Upper lobe of left lung (tissue), 6 donors: Measurements from ENCODE around the gene ACTR2. TPM values are rescaled to one million over a fixed set of nuclear protein-coding genes. Genes with fewer than 3 reads are reported as not detected.
"Not testable (repeated sequence)": the region's sequence is repeated elsewhere in the genome, so short reads cannot be mapped to it uniquely, and the experiment has no call there.

Experiments
- ATAC-seq, 2 donors: fragments of 200-7000 bp; cut with Tn5 transposase; one replicate each; pipeline ENCODE4 v1.9.1; 2022; ENCODE audit warnings: mild to moderate bottlenecking in 2 of 2, moderate library complexity in 2 of 2; ENCODE audit not compliant: low FRiP score in 2 of 2
- DNase-seq, 2 donors: peaks; one replicate each; pipeline ENCODE4 v3.0.0-alpha.2; 2019 to 2020
- H3K27ac ChIP-seq, 4 donors: fragments of 200-600 bp; sonication (generic); one replicate each; pipeline ENCODE4 v1.5.1; 2016 to 2019
- H3K27me3 ChIP-seq, 4 donors: fragments of 200-600 bp; sonication (generic); one replicate each; pipeline ENCODE4 v1.5.1; 2017 to 2019
- H3K36me3 ChIP-seq, 4 donors: fragments of 200-600 bp; sonication (generic); one replicate each; pipeline ENCODE4 v1.5.1; 2016 to 2019
- H3K4me1 ChIP-seq, 4 donors: fragments of 200-600 bp; sonication (generic); one replicate each; pipeline ENCODE4 v1.5.1; 2018 to 2019
- H3K4me3 ChIP-seq, 4 donors: fragments of 200-600 bp; sonication (generic); one replicate each; pipeline ENCODE4 v1.5.1; 2017 to 2019; ENCODE audit warnings: mild to moderate bottlenecking in 2 of 4, moderate library complexity in 1 of 4
- H3K9me3 ChIP-seq, 4 donors: fragments of 200-600 bp; sonication (generic); one replicate each; pipeline ENCODE4 v1.5.1; 2018 to 2019
- CTCF ChIP-seq, 6 experiments: fragments of 450-650 bp in 4 of 6; fragments of 200-600 bp in 2 of 6; sonication (generic) in 2 of 6; IDR thresholded peaks; one replicate each; pipeline ENCODE4 v1.5.1; 2016 to 2019; ENCODE audit warnings: antibody characterized with exemption in 6 of 6
- EP300 ChIP-seq, 4 donors: sonication (generic); formaldehyde crosslinking; IDR thresholded peaks; one replicate each; pipeline ENCODE4 v1.5.1; 2017; ENCODE audit warnings: antibody characterized with exemption in 4 of 4, control low read depth in 2 of 4
- POLR2A ChIP-seq, 4 donors: fragments of 450-650 bp; IDR thresholded peaks; one replicate each; pipeline ENCODE4 v1.5.1; 2016 to 2017; ENCODE audit warnings: antibody characterized with exemption in 4 of 4, mild to moderate bottlenecking in 2 of 4
- POLR2AphosphoS5 ChIP-seq, 2 donors: sonication (generic); formaldehyde crosslinking; IDR thresholded peaks; one replicate each; pipeline ENCODE4 v1.5.1; 2017; ENCODE audit warnings: antibody characterized with exemption in 2 of 2
- WGBS, 2 donors: methylation state at CpG; one replicate each; pipeline ENCODE4 v1.1.5; 2017 to 2018; 5-methylcytosine and 5-hydroxymethylcytosine counted together
- total RNA-seq, 6 donors: library from RNA; depleted of rRNA in 4 of 6; stranded (reverse); fragments of >200 nt in 4 of 6; gene quantifications; one replicate each; pipeline versions ENCODE4 v1.1.0 to v1.2.1, GENCODE V29; 2016 to 2021
- donor health status: DM: no; HTN: no; CAD: no; lungs with moderate emphysema.
- donor health status: DM: no; HTN: yes; CAD: no; lungs with severe emphysema.

The ACTR2 gene
- total RNA-seq: 100 to 1,000 TPM in 3 of 6 donors, 10 to 100 TPM in 3; 39.6 to 266 (median 114) TPM

- peaks cover 32 to 52% (median 47%) of the 10 kb centered on the region in 4 donors for H3K4me1 ChIP-seq
- H3K27ac ChIP-seq: peak within 1 kb of the TSS; percentile 97 to 100 (median 98)
- TF ChIP-seq POLR2A (IDR thresholded peaks at IDR 0.05): peak; percentile 19 to 97 (median 92)
- TF ChIP-seq POLR2AphosphoS5 (IDR thresholded peaks at IDR 0.05): peak; percentile 80 to 85
- peak in 2 of 6 experiments; percentile 23 to 28 for TF ChIP-seq CTCF (IDR thresholded peaks at IDR 0.05)
- no peak for TF ChIP-seq EP300 (IDR thresholded peaks at IDR 0.05)
- peak within 1 kb of the TSS; percentile 70 to 96 (median 82) for H3K4me3 ChIP-seq
- no peaks in the 10 kb centered on the region for H3K9me3 ChIP-seq
- no peaks in the 10 kb centered on the region for H3K27me3 ChIP-seq
- H3K36me3 ChIP-seq: no peaks in the 10 kb centered on the region
- 0% methylated on average over 27 to 72 of the region's 82 CpGs for WGBS, 2 donors
- DNase-seq (peak; percentile 98), ATAC-seq (peak; percentile 99)
These were observed at the start of gene ACTR2 for GRCh38 chr2:65227456-65228262. Gene ACTR2, plus strand, starts transcription at chr2:65227831. Its CDS starts 79 bp downstream, at chr2:65227910.

- Histone ChIP-seq H3K4me3 (no peak overlapping the region), H3K36me3 (no peaks in the 10 kb centered on the region), H3K27me3 (no peaks in the 10 kb centered on the region), H3K27ac (no peak overlapping the region), H3K9me3 (no peaks in the 10 kb centered on the region), H3K4me1 (peaks cover 0 to 7% (median 6%) of the 10 kb centered on the region in 4 donors)
- 90 to 96% methylated on average over 5 of the region's 5 CpGs for WGBS, 2 donors
- DNase-seq: no peak
- ATAC-seq: no peak
- TF ChIP-seq EP300 (IDR thresholded peaks at IDR 0.05): no peak
- TF ChIP-seq POLR2A (IDR thresholded peaks at IDR 0.05): no peak
- no peak for TF ChIP-seq POLR2AphosphoS5 (IDR thresholded peaks at IDR 0.05)
- no peak for TF ChIP-seq CTCF (IDR thresholded peaks at IDR 0.05)
These were observed 45.1 kb upstream of the ACTR2 start for GRCh38 chr2:65182570-65182969.

- not testable (repeated sequence) for H3K4me3 ChIP-seq, ATAC-seq, H3K36me3 ChIP-seq, H3K4me1 ChIP-seq, H3K27me3 ChIP-seq, H3K27ac ChIP-seq, H3K9me3 ChIP-seq, DNase-seq
- WGBS, 2 donors: 88 to 95% methylated on average over 4 of the region's 4 CpGs
These were observed 44.2 kb upstream of the ACTR2 start for GRCh38 chr2:65183406-65183805.

GRCh38 chr2:65185012-65185411 lies 42.6 kb upstream of the ACTR2 start:
- no peaks in the 10 kb centered on the region for H3K27me3 ChIP-seq
- no peak for TF ChIP-seq CTCF (IDR thresholded peaks at IDR 0.05)
- TF ChIP-seq POLR2AphosphoS5 (IDR thresholded peaks at IDR 0.05): no peak
- TF ChIP-seq POLR2A (IDR thresholded peaks at IDR 0.05): no peak
- TF ChIP-seq EP300 (IDR thresholded peaks at IDR 0.05): no peak
- ATAC-seq (no peak), DNase-seq (no peak)
- no peaks in the 10 kb centered on the region for H3K36me3 ChIP-seq
- WGBS, 2 donors: 93 to 98% methylated on average over 3 of the region's 3 CpGs
- no peaks in the 10 kb centered on the region for H3K9me3 ChIP-seq
- no peak overlapping the region for H3K4me3 ChIP-seq
- H3K27ac ChIP-seq: no peak overlapping the region
- peaks cover 0 to 7% (median 7%) of the 10 kb centered on the region in 4 donors for H3K4me1 ChIP-seq

- Histone ChIP-seq H3K27me3 (no peaks in the 10 kb centered on the region), H3K4me3 (no peak overlapping the region), H3K9me3 (no peaks in the 10 kb centered on the region), H3K4me1 (peaks cover 0 to 7% (median 7%) of the 10 kb centered on the region in 4 donors), H3K36me3 (no peaks in the 10 kb centered on the region), H3K27ac (no peak overlapping the region)
- WGBS, 2 donors: 76 to 87% methylated on average over 23 of the region's 23 CpGs
- DNase-seq (peak in 1 of 2 donors; percentile 54), ATAC-seq (peak in 1 of 2 donors; percentile 48)
- TF ChIP-seq CTCF (IDR thresholded peaks at IDR 0.05): no peak
- TF ChIP-seq POLR2AphosphoS5 (IDR thresholded peaks at IDR 0.05): no peak
- no peak for TF ChIP-seq POLR2A (IDR thresholded peaks at IDR 0.05)
- no peak for TF ChIP-seq EP300 (IDR thresholded peaks at IDR 0.05)
These were observed 41.4 kb upstream of the ACTR2 start for GRCh38 chr2:65186093-65186868.
